Measurements from ENCODE around the gene DMC1. TPM values are rescaled to one million over a fixed set of nuclear protein-coding genes. Genes with fewer than 3 reads are reported as not detected.

The DMC1 gene
- total and polyA plus RNA-seq, 2 of the 13 experiments (the other 11 are each of a cell fraction or from before 2014, with no cell fraction given) = 0.82 TPM; not detected in 1

DNA sequence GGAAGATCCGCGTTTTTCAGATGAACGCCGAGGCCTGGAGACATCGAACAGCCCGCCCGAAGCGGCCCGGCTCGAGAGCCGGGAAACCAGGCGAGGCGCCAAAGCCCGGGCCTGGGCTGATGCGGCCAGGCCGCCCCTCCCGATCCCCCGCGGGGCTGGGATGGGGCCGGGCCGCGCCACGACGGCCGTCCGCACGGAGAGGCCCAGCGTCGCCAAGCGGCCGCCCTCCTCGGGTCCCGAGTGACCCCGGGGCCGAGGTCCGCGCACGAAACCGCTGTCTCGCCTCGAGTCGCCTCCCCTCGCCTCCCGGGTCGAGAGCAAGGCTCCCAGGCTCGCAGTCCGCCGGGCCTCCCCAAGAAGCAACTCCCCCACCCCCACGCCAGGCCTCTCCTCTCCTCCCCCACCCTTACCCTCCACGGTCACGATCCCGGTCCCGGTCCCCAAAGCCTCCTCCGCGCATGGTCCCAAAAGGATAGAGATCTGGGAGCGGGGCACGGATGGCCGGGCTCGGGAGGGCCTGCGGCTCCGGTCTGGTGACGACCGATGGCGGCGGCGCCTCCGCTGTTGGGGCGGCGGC is 64.4 kb downstream of the DMC1 start (continued):
- TF ChIP-seq, protein P1, sequence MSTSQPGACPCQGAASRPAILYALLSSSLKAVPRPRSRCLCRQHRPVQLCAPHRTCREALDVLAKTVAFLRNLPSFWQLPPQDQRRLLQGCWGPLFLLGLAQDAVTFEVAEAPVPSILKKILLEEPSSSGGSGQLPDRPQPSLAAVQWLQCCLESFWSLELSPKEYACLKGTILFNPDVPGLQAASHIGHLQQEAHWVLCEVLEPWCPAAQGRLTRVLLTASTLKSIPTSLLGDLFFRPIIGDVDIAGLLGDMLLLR (CRISPR knock-in tag; IDR thresholded peaks at IDR 0.05) = 0 out of 2 replicates have a peak, but pooled peaks have one; percentile 28
- TF ChIP-seq ZFX (CRISPR knock-in tag; IDR thresholded peaks at IDR 0.05; ENCODE audit: low read depth) (peak; percentile 90), ZBTB7B (CRISPR knock-in tag; IDR thresholded peaks at IDR 0.05) (no peak), ZNF260 (CRISPR knock-in tag; IDR thresholded peaks at IDR 0.05; ENCODE audit: borderline replicate concordance, low read depth) (no peak), ZC3H4 (CRISPR knock-in tag; IDR thresholded peaks at IDR 0.05; ENCODE audit: borderline replicate concordance) (no peak), KLF6 (CRISPR knock-in tag; IDR thresholded peaks at IDR 0.05) (peak; percentile 20; the same call in 1 of the 2 replicates), DMAP1 (CRISPR knock-in tag; IDR thresholded peaks at IDR 0.05) (no peak), MAZ (IDR thresholded peaks at IDR 0.05; ENCODE audit: borderline replicate concordance, low read depth, low read length) (no peak), MAZ (CRISPR knock-in tag; IDR thresholded peaks at IDR 0.05; ENCODE audit: low read depth) (peak; percentile 23; the same call in 1 of the 2 replicates), MTF2 (CRISPR knock-in tag; IDR thresholded peaks at IDR 0.05; ENCODE audit: borderline replicate concordance) (no peak), CBX1 (IDR thresholded peaks at IDR 0.05; ENCODE audit: low read depth) (no peak), ZFAT (CRISPR knock-in tag; conservative IDR thresholded peaks at IDR 0.05) (0 out of 2 replicates have a peak, but pooled peaks have one; percentile 42), CHCHD3 (CRISPR knock-in tag; IDR thresholded peaks at IDR 0.05) (peak; percentile 67; the same call in 1 of the 2 replicates), RBFOX2 (IDR thresholded peaks at IDR 0.05; ENCODE audit: low read depth, low read length) (peak; percentile 83; the same call in 1 of the 2 replicates), EZH2 (conservative IDR thresholded peaks at IDR 0.05; ENCODE audit: low read depth, low read length) (no peak), POGZ (CRISPR knock-in tag; IDR thresholded peaks at IDR 0.05) (0 out of 2 replicates have a peak, but pooled peaks have one; percentile 13), ZNF746 (CRISPR knock-in tag; IDR thresholded peaks at IDR 0.05) (0 out of 2 replicates have a peak, but pooled peaks have one; percentile 27), ZNF607 (CRISPR knock-in tag; IDR thresholded peaks at IDR 0.05; ENCODE audit: borderline replicate concordance) (0 out of 2 replicates have a peak, but pooled peaks have one; percentile 69), PAX8 (CRISPR knock-in tag; IDR thresholded peaks at IDR 0.05; ENCODE audit: borderline replicate concordance) (peak; percentile 83; the same call in 1 of the 2 replicates), RAD21 (CRISPR knock-in tag; IDR thresholded peaks at IDR 0.05) (peak; percentile 21; the same call in 1 of the 2 replicates)
- TF ChIP-seq, protein P2, sequence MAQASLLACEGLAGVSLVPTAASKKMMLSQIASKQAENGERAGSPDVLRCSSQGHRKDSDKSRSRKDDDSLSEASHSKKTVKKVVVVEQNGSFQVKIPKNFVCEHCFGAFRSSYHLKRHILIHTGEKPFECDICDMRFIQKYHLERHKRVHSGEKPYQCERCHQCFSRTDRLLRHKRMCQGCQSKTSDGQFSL (CRISPR knock-in tag; IDR thresholded peaks at IDR 0.05) = peak; percentile 47
- TF ChIP-seq, protein P3, sequence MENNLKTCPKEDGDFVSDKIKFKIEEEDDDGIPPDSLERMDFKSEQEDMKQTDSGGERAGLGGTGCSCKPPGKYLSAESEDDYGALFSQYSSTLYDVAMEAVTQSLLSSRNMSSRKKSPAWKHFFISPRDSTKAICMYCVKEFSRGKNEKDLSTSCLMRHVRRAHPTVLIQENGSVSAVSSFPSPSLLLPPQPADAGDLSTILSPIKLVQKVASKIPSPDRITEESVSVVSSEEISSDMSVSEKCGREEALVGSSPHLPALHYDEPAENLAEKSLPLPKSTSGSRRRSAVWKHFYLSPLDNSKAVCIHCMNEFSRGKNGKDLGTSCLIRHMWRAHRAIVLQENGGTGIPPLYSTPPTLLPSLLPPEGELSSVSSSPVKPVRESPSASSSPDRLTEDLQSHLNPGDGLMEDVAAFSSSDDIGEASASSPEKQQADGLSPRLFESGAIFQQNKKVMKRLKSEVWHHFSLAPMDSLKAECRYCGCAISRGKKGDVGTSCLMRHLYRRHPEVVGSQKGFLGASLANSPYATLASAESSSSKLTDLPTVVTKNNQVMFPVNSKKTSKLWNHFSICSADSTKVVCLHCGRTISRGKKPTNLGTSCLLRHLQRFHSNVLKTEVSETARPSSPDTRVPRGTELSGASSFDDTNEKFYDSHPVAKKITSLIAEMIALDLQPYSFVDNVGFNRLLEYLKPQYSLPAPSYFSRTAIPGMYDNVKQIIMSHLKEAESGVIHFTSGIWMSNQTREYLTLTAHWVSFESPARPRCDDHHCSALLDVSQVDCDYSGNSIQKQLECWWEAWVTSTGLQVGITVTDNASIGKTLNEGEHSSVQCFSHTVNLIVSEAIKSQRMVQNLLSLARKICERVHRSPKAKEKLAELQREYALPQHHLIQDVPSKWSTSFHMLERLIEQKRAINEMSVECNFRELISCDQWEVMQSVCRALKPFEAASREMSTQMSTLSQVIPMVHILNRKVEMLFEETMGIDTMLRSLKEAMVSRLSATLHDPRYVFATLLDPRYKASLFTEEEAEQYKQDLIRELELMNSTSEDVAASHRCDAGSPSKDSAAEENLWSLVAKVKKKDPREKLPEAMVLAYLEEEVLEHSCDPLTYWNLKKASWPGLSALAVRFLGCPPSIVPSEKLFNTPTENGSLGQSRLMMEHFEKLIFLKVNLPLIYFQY (CRISPR knock-in tag; IDR thresholded peaks at IDR 0.05; ENCODE audit: borderline replicate concordance) = peak; percentile 12; the same call in 1 of the 2 replicates
- TF ChIP-seq, protein P4, sequence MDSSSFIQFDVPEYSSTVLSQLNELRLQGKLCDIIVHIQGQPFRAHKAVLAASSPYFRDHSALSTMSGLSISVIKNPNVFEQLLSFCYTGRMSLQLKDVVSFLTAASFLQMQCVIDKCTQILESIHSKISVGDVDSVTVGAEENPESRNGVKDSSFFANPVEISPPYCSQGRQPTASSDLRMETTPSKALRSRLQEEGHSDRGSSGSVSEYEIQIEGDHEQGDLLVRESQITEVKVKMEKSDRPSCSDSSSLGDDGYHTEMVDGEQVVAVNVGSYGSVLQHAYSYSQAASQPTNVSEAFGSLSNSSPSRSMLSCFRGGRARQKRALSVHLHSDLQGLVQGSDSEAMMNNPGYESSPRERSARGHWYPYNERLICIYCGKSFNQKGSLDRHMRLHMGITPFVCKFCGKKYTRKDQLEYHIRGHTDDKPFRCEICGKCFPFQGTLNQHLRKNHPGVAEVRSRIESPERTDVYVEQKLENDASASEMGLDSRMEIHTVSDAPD (CRISPR knock-in tag; IDR thresholded peaks at IDR 0.05) = no peak
